HG03521 (cell line): ENCODE data around the gene PDZD7.

Source experiments
- ATAC-seq: cut with Tn5 transposase; IDR thresholded peaks from one replicate; pipeline ENCODE4 v1.9.1; 2021; ENCODE audit warnings: mild to moderate bottlenecking, moderate library complexity; ENCODE audit not compliant: unreplicated experiment

The PDZD7 gene

GRCh38 chr10:101031128-101031795 lies at the start of gene PDZD7, which contains the start of gene SFXN3:
Gene PDZD7 (minus strand): TSS chr10:101031129. CDS start chr10:101030219, 910 bp downstream.
Gene SFXN3 (plus strand): TSS chr10:101031234. CDS start chr10:101034695, 3,461 bp downstream.
- ATAC-seq: peak; percentile 82

DNA sequence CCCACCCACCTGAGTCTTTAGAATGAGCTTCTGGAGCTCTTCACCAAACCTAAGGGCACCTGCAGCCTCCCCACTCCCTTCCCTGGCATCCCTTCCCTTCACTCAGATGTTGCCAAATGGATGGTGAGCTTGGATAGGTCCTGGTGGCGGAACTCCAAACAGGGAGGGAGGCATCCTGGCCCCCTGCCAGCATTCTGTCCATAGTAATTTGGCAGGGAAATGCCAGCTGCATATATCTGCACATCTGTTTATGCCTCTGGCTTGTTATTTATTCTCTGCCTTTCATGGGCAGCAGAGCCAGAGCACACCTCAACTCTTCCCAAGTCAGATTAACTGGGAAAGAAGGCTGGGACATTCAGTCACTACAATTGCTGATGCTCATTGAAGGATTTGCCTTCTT lies 48.9 kb upstream of the PDZD7 start:
- no peak for ATAC-seq

GRCh38 chr10:101076630-101077029 lies 45.7 kb upstream of the PDZD7 start:
- no peak for ATAC-seq

DNA sequence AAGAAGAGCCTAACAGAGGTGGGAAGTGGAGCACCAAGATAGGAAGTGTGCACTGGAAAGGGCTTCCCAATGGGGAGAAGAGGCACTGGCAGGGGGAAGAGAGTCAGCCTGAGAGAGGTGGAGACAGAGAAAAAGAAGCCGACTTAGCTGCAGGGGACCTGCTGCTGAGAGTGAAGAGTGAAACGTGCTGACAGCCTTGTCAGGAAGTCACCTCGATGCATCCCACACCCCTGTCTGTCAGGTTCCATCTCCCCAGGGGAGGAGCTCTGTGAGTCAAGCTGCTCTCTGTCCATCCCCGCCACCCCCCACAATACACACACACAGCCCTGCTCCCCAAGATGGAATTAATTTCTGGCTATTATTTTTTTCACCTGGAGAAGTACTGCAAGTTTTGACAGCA lies 44.8 kb upstream of the PDZD7 start:
- ATAC-seq: no peak

GRCh38 chr10:101073631-101074030 lies 42.7 kb upstream of the PDZD7 start:
- ATAC-seq: no peak

DNA sequence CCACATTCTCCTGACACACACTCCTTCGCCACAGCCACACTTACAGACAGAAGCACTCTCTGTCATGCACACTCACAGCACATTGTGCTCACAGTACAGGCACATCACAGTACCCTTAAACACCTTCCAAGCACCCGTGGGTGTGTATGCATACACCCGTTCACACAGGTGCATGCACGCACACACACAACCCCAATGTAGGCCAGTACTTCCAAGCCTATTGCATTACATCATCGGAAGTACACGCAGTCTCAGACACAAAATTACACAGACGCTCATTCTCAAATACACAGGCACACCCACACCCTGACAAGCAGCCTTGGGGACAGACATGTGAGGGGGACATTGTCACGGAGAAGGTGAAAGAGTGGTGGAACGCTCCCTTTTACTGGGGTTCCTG lies 42.0 kb upstream of the PDZD7 start:
- ATAC-seq: no peak

GRCh38 chr10:101071885-101072433 lies 41.0 kb upstream of the PDZD7 start:
- ATAC-seq: no peak

DNA sequence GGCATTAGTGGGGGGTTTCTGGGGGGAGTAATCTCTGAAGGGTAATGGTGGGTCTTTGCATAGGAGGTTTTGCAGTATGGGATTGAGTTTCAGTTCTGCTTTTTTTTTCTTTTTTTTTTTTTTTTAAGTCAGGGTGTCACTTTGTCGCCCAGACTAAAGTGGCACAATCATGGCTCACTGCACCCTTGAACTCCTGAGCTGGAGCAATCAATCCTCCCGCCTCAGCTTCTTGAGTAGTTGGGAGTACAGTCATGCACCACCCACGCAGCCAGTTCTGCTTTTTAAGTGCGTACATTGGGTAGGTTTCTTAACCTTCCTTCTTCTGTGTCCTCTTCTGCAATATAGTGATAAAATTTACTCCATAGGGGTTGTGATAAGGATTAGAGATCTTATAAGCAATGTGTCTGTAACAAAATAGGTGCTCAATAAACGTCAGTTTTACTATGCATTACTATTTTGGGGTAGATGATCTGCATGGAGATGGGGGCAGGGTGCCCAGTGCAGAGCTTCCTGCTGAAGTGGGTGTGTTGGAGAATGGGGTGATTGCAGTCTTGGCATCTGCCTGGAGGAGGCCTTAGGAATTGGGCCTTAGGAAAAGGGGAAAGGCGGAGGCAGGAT lies 40.4 kb upstream of the PDZD7 start:
- no peak for ATAC-seq

DNA sequence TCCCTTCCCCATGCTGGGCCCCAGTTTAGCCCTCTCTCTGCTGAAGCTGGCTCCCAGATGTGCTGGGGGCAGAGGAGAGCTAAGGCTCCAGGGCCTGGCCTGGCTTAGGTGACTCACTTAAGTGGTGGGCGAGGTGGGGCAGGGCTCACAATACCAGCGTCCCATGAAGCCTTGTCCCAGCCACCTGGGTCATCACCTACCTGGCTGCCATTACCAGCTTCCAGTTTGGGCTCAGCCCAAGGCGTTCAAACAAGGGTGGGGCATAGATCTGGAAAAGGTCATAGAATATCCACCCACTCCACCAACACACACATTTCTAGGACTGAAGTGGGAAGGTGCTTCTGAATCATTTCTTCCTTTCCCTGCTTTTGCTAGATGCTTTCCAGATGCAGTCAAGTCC lies 39.2 kb upstream of the PDZD7 start:
- ATAC-seq: no peak

- no peak for ATAC-seq
Observed at GRCh38 chr10:101069441-101069840, 38.5 kb upstream of the PDZD7 start.

- ATAC-seq: peak; percentile 46
Observed at GRCh38 chr10:101067356-101068083, 36.6 kb upstream of the PDZD7 start.

GRCh38 chr10:101066896-101067355 lies 36.0 kb upstream of the PDZD7 start:
- no peak for ATAC-seq

- ATAC-seq: no peak
Observed at GRCh38 chr10:101066146-101066895, 35.4 kb upstream of the PDZD7 start.

- ATAC-seq: no peak
Observed at GRCh38 chr10:101065481-101066145, 34.7 kb upstream of the PDZD7 start.

GRCh38 chr10:101064415-101065030 lies 33.6 kb upstream of the PDZD7 start:
- ATAC-seq: no peak

DNA sequence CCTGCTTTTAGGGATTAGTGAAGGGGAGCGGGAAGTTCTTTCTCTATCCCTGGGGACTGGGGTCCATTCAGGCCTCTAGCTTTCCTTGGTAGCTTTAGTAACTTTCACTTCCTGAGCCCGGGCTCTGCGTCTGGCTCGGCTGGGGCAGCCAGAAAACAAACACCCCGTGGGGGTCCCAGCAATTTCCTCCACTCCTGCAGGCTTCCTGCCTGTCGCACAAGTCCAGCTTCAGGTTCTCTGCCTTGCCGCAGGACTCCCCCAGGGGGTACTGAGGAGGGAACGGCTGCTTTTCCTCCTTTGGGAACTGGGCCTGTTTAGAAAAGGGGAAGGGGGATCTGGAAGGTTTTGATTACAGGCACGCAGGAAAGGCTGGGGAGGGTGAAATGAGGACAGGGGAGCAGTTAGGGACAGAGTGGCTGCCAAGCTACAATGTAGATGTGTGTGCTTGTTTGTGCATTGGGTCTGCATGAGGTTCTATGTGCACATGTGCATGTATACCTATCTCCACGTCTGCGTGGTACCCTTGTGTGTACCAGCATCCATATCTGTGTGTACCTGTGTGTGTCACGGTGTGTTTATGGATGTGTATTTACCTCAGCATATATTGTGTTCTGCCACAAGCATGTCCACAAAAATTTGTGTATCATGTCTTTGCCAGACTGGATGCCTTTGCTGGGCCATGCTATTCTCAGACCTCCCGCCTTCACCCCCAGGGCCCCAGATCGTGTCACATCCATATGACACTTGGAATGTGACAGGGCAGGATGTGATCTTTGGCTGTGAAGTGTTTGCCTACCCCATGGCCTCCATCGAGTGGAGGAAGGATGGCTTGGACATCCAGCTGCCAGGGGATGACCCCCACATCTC lies 32.9 kb upstream of the PDZD7 start:
- no peak for ATAC-seq

- no peak for ATAC-seq
Observed at GRCh38 chr10:101063050-101063525, 32.2 kb upstream of the PDZD7 start.

DNA sequence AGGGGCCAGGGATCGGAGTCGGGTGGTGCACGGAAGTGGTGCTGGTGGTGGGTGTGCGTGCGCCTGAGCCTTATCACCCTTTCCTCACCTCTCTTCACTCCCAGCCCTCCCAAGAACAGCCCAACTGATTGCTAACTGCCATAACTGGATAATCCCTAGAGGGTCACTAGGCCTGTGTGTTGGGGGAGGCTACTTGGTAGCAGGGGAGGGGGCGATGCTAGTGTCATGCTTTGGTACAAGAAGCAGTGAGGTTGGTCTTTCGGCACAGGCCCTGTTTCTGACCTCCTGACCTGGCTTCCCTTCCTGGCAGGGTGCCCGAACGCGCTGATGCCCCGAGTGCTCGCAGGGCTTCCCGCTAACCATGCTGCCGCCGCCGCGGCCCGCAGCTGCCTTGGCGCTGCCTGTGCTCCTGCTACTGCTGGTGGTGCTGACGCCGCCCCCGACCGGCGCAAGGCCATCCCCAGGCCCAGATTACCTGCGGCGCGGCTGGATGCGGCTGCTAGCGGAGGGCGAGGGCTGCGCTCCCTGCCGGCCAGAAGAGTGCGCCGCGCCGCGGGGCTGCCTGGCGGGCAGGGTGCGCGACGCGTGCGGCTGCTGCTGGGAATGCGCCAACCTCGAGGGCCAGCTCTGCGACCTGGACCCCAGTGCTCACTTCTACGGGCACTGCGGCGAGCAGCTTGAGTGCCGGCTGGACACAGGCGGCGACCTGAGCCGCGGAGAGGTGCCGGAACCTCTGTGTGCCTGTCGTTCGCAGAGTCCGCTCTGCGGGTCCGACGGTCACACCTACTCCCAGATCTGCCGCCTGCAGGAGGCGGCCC lies 31.5 kb upstream of the PDZD7 start:
- ATAC-seq: no peak
